ENCODE results near the gene CLHC1. TPM values are rescaled to one million over a fixed set of nuclear protein-coding genes. Genes with fewer than 3 reads are reported as not detected.
"Not testable (repeated sequence)": the region's sequence is repeated elsewhere in the genome, so short reads cannot be mapped to it uniquely, and the experiment has no call there.

The CLHC1 gene
- total and polyA plus RNA-seq, 4 donors, result 0.45 to 4.9 (median 2.6) TPM

DNA sequence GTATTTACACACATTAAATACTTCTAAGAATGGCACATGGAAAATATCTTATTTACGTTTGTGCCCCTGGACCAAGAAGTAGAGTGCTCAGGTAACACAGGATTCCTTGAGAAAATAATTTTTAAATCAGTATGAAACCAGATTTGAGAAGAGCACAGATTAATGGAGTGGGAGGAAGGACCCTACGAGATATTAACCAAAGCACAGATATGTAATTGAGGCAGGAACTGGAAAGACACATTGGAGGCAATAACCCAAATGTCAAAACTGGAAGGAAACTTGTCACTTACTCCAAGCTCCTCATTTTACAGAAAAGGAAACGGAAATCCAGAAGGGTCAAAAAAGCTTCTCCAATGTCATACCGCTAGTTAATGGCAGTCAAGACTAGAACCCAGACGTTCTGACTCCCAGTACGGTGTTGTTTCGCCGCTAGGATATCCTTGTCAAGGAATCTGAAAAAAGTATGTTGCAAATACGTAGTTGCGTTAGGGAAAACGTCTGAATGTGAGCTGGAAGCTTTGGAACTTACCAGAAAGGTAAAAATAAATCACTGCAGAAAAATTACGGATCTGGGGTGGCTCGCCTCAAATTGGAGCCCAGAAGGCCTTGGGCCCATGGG lies 36.3 kb upstream of the CLHC1 start:
- H3K9me3 ChIP-seq (ENCODE audit: control insufficient read depth in 4 of 4, low read length in 3 of 4), result no peaks in the 10 kb centered on the region
- peak overlapping the region; percentile 88 to 95 for H3K9ac ChIP-seq (ENCODE audit: low read depth in 1 of 2, low read length in 2 of 2)
- peak overlapping the region; percentile 80 to 90 for H3K27ac ChIP-seq (ENCODE audit: low read depth in 1 of 2, low read length in 2 of 2)
- peaks cover 0 to 14% (median 6%) of the 10 kb centered on the region in 4 donors for H3K4me1 ChIP-seq (ENCODE audit: control insufficient read depth in 4 of 4, insufficient read depth in 4 of 4, low read length in 3 of 4)
- DNase-seq (ENCODE audit: low spot score), result no peak
- H3K36me3 ChIP-seq (ENCODE audit: control insufficient read depth in 4 of 4, insufficient read depth in 3 of 4, low read depth in 1 of 4, low read length in 3 of 4), result peaks cover 1 to 18% (median 15%) of the 10 kb centered on the region in 4 donors
- peak overlapping the region; percentile 73 to 88 (median 85) for H3K4me3 ChIP-seq (ENCODE audit: low read depth in 1 of 3, low read length in 3 of 3)
- no peaks in the 10 kb centered on the region for H3K27me3 ChIP-seq (ENCODE audit: control insufficient read depth in 4 of 4, insufficient read depth in 4 of 4, low read length in 3 of 4)
- 14% methylated on average over 13 of the region's 13 CpGs for WGBS
- TF ChIP-seq JUND (IDR thresholded peaks at IDR 0.05) (no peak), RXRA (IDR thresholded peaks at IDR 0.05) (no peak)
- TF ChIP-seq, protein P1, sequence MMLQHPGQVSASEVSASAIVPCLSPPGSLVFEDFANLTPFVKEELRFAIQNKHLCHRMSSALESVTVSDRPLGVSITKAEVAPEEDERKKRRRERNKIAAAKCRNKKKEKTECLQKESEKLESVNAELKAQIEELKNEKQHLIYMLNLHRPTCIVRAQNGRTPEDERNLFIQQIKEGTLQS (IDR thresholded peaks at IDR 0.05), result no peak

DNA sequence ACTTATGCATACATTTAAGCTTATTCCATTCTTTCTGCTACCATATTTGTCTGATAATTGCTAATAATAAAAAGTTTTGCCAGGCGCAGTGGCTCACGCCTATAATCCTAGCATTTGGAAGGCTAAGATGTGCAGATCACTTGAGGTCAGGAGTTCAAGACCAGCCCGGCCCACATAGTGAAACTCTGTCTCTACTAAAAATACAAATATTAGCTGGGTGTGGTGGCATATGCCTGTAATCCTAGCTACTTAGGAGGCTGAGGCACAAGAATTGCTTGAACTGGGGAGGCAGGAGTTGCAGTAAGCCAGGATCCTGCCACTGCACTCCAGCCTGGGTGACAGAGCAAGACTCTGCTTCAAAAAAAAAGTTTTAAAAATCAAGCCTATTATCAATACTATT lies 27.5 kb upstream of the CLHC1 start:
- not testable (repeated sequence) for H3K4me1 ChIP-seq (ENCODE audit: control insufficient read depth in 4 of 4, insufficient read depth in 4 of 4, low read length in 3 of 4); H3K9ac ChIP-seq (ENCODE audit: low read depth in 1 of 2, low read length in 2 of 2); H3K27me3 ChIP-seq (ENCODE audit: control insufficient read depth in 4 of 4, insufficient read depth in 4 of 4, low read length in 3 of 4)

DNA sequence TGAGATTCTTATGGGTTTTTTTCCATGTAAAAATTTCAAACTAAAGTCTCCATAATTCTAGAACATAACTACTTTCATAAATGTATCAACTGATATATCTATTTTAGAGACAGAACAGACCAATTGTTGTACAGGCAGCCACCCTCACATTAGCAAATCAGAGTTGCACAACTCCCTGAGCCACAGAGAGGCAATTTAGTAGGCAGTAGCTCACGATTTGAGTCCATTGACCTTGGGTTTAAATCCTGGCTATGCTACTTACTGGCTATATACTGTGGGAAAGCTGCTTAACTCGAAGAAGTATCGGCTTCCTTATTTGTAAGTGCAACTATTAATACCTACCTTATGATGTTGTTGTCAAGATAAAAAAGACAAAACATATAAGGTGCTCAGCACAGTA lies 20.7 kb upstream of the CLHC1 start:
- no peak for DNase-seq (ENCODE audit: low spot score)
- no peak overlapping the region for H3K4me3 ChIP-seq (ENCODE audit: low read depth in 1 of 3, low read length in 3 of 3)
- no peak overlapping the region for H3K9ac ChIP-seq (ENCODE audit: low read depth in 1 of 2, low read length in 2 of 2)
- peaks cover 10 to 45% (median 28%) of the 10 kb centered on the region in 4 donors for H3K36me3 ChIP-seq (ENCODE audit: control insufficient read depth in 4 of 4, insufficient read depth in 3 of 4, low read depth in 1 of 4, low read length in 3 of 4)
- H3K27ac ChIP-seq (ENCODE audit: low read depth in 1 of 2, low read length in 2 of 2), result no peak overlapping the region
- H3K4me1 ChIP-seq (ENCODE audit: control insufficient read depth in 4 of 4, insufficient read depth in 4 of 4, low read length in 3 of 4), result peaks cover 0 to 1% (median 0%) of the 10 kb centered on the region in 4 donors
- H3K27me3 ChIP-seq (ENCODE audit: control insufficient read depth in 4 of 4, insufficient read depth in 4 of 4, low read length in 3 of 4), result no peaks in the 10 kb centered on the region
- WGBS, result 69% methylated on average over 3 of the region's 3 CpGs
- no peaks in the 10 kb centered on the region for H3K9me3 ChIP-seq (ENCODE audit: control insufficient read depth in 4 of 4, low read length in 3 of 4)
- TF ChIP-seq NR2F2 (IDR thresholded peaks at IDR 0.05) (no peak), RXRA (IDR thresholded peaks at IDR 0.05) (peak; percentile 28 to 58)

More for the DNA sequence above, 27.5 kb upstream of the CLHC1 start:
- not testable (repeated sequence) for DNase-seq (ENCODE audit: low spot score); H3K27ac ChIP-seq (ENCODE audit: low read depth in 1 of 2, low read length in 2 of 2); H3K9me3 ChIP-seq (ENCODE audit: control insufficient read depth in 4 of 4, low read length in 3 of 4); H3K4me3 ChIP-seq (ENCODE audit: low read depth in 1 of 3, low read length in 3 of 3)
- WGBS, result 91% methylated on average over 3 of the region's 3 CpGs
- H3K36me3 ChIP-seq (ENCODE audit: control insufficient read depth in 4 of 4, insufficient read depth in 3 of 4, low read depth in 1 of 4, low read length in 3 of 4), result peaks cover 9 to 59% (median 34%) of the 10 kb centered on the region in 4 donors

DNA sequence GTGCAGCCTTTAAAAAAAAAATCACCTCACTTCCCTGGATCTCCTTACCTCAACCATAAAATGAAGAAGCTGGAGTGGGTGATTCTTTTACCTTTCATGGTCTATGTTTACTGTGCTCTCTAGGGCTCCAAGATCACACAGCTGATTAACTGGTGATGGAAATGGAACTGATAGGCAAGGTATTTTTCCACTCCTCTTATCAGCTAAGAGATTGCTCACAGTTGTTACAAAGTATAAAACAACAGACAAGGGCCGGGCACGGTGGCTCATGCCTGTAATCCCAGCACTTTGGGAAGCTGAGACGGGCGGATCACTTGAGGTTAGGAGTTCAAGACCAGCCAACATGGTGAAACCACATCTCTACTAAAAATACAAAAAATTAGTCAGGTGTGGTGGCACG lies 14.9 kb upstream of the CLHC1 start:
- DNase-seq (ENCODE audit: low spot score), result no peak
- Histone ChIP-seq H3K4me1 (ENCODE audit: control insufficient read depth in 4 of 4, insufficient read depth in 4 of 4, low read length in 3 of 4) (peaks cover 0 to 1% (median 0%) of the 10 kb centered on the region in 4 donors), H3K9me3 (ENCODE audit: control insufficient read depth in 4 of 4, low read length in 3 of 4) (no peaks in the 10 kb centered on the region), H3K27me3 (ENCODE audit: control insufficient read depth in 4 of 4, insufficient read depth in 4 of 4, low read length in 3 of 4) (no peaks in the 10 kb centered on the region), H3K4me3 (ENCODE audit: low read depth in 1 of 3, low read length in 3 of 3) (no peak overlapping the region), H3K36me3 (ENCODE audit: control insufficient read depth in 4 of 4, insufficient read depth in 3 of 4, low read depth in 1 of 4, low read length in 3 of 4) (peaks cover 2 to 56% (median 33%) of the 10 kb centered on the region in 4 donors), H3K27ac (ENCODE audit: low read depth in 1 of 2, low read length in 2 of 2) (no peak overlapping the region), H3K9ac (ENCODE audit: low read depth in 1 of 2, low read length in 2 of 2) (no peak overlapping the region)
- 93% methylated on average over 5 of the region's 5 CpGs for WGBS
- TF ChIP-seq HNF4A (conservative IDR thresholded peaks at IDR 0.05) (no peak), FOXA2 (IDR thresholded peaks at IDR 0.05) (no peak)
- TF ChIP-seq, protein P2, sequence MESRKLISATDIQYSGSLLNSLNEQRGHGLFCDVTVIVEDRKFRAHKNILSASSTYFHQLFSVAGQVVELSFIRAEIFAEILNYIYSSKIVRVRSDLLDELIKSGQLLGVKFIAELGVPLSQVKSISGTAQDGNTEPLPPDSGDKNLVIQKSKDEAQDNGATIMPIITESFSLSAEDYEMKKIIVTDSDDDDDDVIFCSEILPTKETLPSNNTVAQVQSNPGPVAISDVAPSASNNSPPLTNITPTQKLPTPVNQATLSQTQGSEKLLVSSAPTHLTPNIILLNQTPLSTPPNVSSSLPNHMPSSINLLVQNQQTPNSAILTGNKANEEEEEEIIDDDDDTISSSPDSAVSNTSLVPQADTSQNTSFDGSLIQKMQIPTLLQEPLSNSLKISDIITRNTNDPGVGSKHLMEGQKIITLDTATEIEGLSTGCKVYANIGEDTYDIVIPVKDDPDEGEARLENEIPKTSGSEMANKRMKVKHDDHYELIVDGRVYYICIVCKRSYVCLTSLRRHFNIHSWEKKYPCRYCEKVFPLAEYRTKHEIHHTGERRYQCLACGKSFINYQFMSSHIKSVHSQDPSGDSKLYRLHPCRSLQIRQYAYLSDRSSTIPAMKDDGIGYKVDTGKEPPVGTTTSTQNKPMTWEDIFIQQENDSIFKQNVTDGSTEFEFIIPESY (IDR thresholded peaks at IDR 0.05), result no peak
- TF ChIP-seq, protein P3, sequence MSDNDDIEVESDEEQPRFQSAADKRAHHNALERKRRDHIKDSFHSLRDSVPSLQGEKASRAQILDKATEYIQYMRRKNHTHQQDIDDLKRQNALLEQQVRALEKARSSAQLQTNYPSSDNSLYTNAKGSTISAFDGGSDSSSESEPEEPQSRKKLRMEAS (IDR thresholded peaks at IDR 0.05), result no peak
- TF ChIP-seq, protein P1 (IDR thresholded peaks at IDR 0.05), result no peak
